GM18517 (cell line): ENCODE data around the gene KIF1B.
A peak's percentile ranks its signal among the peaks of the same experiment; 100 is the strongest.
"Not testable (repeated sequence)": the region's sequence is repeated elsewhere in the genome, so short reads cannot be mapped to it uniquely, and the experiment has no call there.

Experiments
- ATAC-seq: cut with Tn5 transposase; IDR thresholded peaks from one replicate; pipeline ENCODE4 v1.9.1; 2021; ENCODE audit warnings: mild to moderate bottlenecking, moderate library complexity; ENCODE audit not compliant: unreplicated experiment

The KIF1B gene

GRCh38 chr1:10380594-10381275, 170.4 kb downstream of the KIF1B start:
- no peak for ATAC-seq

DNA sequence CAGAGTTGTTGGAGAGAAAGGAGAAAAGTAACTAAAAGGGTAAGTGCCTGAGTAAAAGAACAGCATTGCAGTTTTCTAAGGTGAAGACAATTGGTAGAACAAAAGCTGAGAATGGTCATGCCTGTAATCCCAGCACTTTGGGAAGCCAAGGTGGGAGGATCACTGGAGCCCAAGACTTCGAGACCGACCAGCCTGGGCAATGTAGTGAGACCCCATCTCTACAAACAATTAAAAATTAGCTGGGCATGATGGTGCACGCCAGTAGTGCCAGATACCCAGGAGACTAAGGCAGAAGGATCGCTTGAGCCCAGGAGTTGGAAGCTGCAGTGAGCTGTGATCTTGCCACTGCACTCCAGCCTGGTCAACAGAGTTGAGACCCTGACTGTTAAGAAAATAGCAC, 173.3 kb downstream of the KIF1B start:
- no peak for ATAC-seq

DNA sequence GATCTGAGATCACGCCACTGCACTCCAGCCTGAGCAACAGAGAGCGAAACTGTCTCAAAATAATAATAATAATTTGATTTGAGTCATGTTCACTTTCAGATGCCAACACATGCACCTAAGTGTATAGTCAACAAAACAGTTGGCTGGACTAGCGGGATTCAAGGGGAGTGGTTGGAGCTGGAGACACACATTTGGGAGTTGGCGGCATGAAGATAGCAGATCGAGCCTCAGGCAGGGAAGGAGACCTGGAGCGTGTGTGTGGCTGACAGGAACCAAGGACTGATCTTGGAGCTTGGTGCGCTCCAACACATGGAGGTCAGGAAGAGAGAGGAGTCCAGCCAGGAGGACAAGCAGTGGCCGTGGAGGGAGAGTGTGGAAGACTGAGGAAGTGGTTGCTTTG, 173.8 kb downstream of the KIF1B start:
- no peak for ATAC-seq

GRCh38 chr1:10386761-10387676, 176.6 kb downstream of the KIF1B start:
- no peak for ATAC-seq

DNA sequence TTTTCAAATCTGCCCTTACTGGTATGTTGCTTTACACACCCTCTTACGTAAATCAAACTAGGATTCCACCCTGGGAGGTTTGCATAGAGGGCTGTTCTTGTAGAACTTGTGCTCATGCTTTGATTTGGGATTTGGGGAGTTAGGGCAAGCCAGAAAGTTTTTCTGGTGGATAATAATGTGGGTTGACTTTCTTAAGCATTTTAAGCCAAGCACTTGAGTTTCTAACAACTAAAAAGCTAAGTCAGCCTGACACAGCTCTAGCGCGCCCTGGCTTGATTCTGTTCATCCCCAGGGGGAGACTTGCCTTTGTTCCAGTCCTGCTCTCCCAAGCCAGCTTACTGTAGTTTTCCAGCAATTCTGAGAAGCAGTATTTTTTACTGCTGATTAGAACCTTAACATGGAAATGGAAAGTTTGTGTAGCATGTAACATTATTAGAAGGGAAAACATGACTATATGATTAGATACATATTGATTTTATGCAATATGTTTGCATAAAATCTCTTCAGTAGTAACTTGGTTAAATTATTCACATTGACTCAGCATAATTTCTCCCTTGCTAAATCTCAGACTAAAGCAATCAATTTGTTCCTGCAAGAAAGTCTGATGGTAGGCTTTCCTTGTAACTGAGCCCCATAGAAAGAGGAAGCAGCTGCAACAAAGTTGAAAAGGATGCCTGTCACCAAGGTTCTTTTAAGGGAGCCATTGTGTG, 177.5 kb downstream of the KIF1B start:
- ATAC-seq = no peak

- ATAC-seq = no peak
Observed at GRCh38 chr1:10388387-10388715, 178.0 kb downstream of the KIF1B start.

GRCh38 chr1:10389271-10389973, 179.1 kb downstream of the KIF1B start:
- ATAC-seq = no peak

DNA sequence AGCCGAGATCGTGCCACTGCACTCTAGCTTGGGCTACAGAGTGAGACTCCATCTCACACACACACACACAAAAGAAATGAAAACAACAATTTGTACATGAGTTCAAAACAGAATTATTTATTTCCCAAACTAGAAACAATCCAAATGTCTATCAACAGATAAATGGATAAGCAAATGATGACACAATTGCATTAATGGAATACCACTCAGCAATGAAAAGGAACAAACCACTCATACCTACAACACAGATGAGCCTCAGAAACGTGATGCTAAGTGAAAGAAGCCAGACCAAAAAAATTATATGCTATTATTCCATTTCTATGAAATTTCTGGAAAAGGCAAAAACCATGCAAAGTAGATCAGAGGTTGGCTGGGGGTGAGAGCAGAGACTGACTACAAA, 186.5 kb downstream of the KIF1B start:
- ATAC-seq = no peak

DNA sequence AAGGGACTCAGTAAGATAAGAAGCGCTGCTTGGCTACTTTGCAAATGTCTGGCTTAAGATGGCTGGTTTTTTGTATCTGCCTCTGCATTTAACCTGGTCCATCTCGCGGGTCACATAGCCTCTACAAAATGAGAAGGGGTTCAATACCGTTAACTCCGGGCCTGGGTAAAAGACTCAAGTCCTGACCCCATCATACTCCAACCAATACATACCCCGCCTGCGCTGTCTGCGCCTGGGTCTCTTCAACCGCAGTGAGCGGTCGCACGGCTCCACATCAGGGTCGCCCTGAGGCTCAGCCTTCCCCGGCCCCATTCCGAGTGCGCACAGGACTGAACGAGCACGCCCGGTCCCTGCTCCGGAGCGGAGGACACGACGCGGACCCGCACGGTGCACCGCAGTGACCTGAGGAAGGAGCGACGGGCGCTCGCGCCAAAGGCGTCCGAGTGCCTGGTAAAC, 187.9 kb downstream of the KIF1B start:
- ATAC-seq = no peak

- ATAC-seq = peak; percentile 93
Observed at GRCh38 chr1:10398734-10399443, 188.5 kb downstream of the KIF1B start, which contains the start of gene PGD. PGD (plus strand) TSS chr1:10399064; CDS start chr1:10399118, 54 bp downstream.

DNA sequence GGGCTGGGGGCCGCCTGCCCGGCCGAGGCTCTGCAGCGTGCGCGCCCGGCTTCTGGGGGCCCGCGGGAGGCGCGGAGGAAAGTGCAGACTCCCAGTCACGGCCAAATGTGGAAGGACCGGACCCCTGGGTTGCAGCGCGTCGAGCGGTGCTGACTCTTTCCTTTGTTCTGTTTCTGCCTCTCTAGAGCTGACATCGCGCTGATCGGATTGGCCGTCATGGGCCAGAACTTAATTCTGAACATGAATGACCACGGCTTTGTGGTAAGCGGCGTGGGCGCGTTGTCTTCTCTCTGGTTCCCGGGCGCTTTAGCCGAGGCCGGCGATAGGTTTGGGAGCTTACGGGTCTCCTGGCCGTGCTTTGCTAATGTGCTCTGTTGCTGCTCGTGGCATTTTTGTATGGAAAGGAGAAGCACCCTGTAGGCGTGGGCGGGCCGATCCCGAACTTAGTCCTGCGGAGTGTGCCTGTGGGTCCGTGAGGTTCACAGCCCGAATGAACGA, 189.1 kb downstream of the KIF1B start:
- ATAC-seq = peak; percentile 8

DNA sequence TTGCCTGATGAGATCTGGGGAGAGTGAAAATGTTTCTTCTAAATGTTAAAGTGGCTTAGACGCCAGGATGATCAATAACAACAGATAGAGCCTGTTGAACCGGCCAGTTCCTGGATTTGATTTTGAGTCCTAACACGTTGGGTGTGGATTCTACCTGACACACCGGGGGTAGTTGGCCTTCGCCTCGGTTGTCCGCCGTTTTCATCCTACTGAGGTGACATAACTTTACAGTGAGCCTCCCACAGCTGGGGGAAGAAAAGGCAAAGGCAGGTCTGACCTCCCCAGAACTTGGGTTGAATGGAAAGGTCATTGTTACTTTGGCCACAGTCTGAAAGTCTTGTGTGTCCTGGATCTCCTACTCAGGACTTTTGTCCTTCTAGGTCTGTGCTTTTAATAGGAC, 189.6 kb downstream of the KIF1B start:
- no peak for ATAC-seq

DNA sequence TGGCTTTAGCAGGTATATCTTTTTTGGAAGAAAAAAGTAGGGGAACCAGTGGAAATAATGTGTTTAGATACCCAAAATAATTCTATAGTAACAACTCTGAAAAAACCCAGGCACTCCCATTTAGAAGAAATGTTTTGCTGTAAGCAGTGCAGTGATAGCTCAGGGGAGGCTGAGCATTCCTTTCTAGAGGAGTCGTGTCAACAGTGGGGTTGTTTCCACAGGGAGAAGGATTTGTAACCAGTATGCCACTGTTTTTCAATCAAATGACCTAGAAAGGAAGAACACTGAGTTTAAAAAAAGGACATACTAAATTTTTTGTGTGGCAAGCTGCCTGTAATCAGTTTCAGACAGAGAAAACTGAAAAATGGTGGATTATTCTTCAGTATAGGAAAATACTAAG, 190.9 kb downstream of the KIF1B start:
- no peak for ATAC-seq

GRCh38 chr1:10402729-10403274, 192.4 kb downstream of the KIF1B start:
- ATAC-seq = no peak

DNA sequence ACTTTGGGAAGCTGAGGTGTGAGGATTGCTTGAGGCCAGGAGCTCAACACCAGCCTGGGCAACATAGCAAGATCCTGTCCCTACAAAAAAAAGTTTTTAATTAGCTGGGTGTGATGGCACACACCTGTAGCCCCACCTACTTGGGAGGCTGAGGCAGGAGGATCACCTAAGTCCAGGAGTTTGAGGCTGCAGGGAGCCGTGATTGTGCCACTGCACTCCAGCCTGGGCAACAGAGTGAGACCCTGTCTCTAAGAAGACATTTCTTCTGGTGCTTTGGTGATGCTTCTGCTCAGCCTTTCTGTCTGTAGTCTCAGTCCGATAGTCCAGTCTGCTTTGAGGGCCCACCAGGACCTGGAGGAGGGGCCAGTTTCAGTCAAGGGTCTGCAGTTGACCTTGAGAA, 196.8 kb downstream of the KIF1B start:
- ATAC-seq = no peak

DNA sequence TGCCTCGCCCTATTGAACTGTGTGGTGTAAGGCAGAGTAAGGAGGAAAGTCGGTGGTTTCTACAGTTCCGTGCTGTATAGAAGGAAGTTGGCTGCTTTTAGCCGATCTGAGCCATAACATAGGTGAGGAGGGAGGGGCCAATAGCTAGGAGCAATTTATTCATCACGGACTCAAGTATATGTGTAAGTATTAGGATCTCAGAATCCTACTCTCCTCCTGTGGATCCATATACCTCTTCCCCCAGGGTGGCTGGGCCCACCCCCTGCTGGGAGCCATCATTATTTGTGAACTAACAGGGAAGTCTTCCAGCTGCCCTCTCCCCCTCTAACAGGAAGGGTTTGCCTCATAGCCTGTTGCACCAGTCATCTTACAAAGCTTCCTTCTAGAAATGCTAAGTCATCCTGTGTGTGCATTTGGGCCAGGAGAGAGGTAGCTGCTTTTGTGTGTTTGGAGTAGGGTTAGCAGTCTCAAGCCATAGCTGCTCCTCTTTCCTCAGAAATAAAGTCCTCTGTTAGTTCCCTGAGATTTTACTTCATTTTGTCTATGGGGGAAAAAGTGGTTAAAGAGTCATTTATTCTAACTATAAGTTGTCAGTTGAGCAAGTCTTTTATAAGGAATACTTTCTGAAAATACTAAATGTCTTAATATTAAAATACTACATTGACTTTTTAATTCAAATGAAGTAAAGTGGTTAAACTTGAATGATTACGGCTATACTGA, 205.0 kb downstream of the KIF1B start:
- ATAC-seq = no peak

GRCh38 chr1:10415967-10416366, 205.6 kb downstream of the KIF1B start:
- ATAC-seq = not testable (repeated sequence)

- ATAC-seq = not testable (repeated sequence)
Observed at GRCh38 chr1:10418741-10419140, 208.4 kb downstream of the KIF1B start.

GRCh38 chr1:10419351-10419750, 209.0 kb downstream of the KIF1B start:
- ATAC-seq = no peak
